Neural crest cell (in vitro differentiated cells): ENCODE data around the gene INSYN2A. TPM values are rescaled to one million over a fixed set of nuclear protein-coding genes. Genes with fewer than 3 reads are reported as not detected.

ENCODE experiments used
- DNase-seq: peaks from one replicate; pipeline ENCODE4 v3.0.0; 2021; ENCODE audit warnings: low read depth, mixed read lengths, low spot score
- H3K27ac Mint-ChIP-seq: one replicate; pipeline ENCODE4 v1.8.0; 2021; ENCODE audit warnings: mild to moderate bottlenecking, mixed read lengths; ENCODE audit not compliant: unreplicated experiment
- H3K27me3 Mint-ChIP-seq: 2 replicates; pipeline ENCODE4 v1.8.0; 2021; ENCODE audit warnings: low read depth, mild to moderate bottlenecking, mixed read lengths
- H3K36me3 Mint-ChIP-seq: 2 replicates; pipeline ENCODE4 v1.8.0; 2021; ENCODE audit warnings: low read depth, mild to moderate bottlenecking, mixed read lengths
- H3K4me1 Mint-ChIP-seq: 2 replicates; pipeline ENCODE4 v1.8.0; 2021; ENCODE audit warnings: mixed read lengths
- H3K4me3 Mint-ChIP-seq: one replicate; pipeline ENCODE4 v1.8.0; 2021; ENCODE audit warnings: mild to moderate bottlenecking, mixed read lengths
- H3K9me3 Mint-ChIP-seq: 2 replicates; pipeline ENCODE4 v1.8.0; 2021; ENCODE audit warnings: mixed read lengths
- total RNA-seq: library from RNA; stranded (reverse); gene quantifications from 2 replicates; pipeline ENCODE4 v1.2.1, GENCODE V29; 2021
- TF ChIP-seq, protein P1 (sequence below): fragments of 200-600 bp; sonication (generic); conservative IDR thresholded peaks from 2 replicates; pipeline ENCODE4 v1.5.0; 2021; ENCODE audit warnings: antibody characterized with exemption, mild to moderate bottlenecking

The INSYN2A gene
- total RNA-seq, 1 donor from 2014 or later = 0.12 TPM

DNA sequence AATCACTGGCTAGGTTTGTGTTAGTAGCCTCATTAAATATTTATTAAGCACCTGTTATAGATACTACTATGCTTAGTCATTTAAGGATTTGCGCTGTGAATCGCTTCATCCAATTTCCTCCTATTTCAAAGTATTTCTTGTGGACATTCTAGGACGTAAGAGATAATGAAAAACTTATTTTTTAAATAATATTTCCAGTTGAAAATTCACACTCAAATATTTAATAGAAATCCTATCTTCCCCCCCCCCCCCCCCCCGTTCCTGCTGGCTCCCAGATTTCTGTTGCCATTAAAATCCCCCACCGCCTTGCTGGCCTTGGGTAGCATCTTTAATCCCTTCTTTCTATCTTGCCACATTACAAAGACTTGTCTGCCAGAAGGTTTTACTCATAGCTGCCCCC is 6.0 kb downstream of the INSYN2A start:
- TF ChIP-seq, protein P1, sequence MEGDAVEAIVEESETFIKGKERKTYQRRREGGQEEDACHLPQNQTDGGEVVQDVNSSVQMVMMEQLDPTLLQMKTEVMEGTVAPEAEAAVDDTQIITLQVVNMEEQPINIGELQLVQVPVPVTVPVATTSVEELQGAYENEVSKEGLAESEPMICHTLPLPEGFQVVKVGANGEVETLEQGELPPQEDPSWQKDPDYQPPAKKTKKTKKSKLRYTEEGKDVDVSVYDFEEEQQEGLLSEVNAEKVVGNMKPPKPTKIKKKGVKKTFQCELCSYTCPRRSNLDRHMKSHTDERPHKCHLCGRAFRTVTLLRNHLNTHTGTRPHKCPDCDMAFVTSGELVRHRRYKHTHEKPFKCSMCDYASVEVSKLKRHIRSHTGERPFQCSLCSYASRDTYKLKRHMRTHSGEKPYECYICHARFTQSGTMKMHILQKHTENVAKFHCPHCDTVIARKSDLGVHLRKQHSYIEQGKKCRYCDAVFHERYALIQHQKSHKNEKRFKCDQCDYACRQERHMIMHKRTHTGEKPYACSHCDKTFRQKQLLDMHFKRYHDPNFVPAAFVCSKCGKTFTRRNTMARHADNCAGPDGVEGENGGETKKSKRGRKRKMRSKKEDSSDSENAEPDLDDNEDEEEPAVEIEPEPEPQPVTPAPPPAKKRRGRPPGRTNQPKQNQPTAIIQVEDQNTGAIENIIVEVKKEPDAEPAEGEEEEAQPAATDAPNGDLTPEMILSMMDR = no peak
- Mint-ChIP-seq H3K27ac (no peak overlapping the region), H3K36me3 (peaks cover 3% of the 10 kb centered on the region), H3K4me3 (no peak overlapping the region), H3K4me1 (no peaks in the 10 kb centered on the region), H3K9me3 (peaks cover 3% of the 10 kb centered on the region), H3K27me3 (peaks cover 41% of the 10 kb centered on the region)
- no peak for DNase-seq

DNA sequence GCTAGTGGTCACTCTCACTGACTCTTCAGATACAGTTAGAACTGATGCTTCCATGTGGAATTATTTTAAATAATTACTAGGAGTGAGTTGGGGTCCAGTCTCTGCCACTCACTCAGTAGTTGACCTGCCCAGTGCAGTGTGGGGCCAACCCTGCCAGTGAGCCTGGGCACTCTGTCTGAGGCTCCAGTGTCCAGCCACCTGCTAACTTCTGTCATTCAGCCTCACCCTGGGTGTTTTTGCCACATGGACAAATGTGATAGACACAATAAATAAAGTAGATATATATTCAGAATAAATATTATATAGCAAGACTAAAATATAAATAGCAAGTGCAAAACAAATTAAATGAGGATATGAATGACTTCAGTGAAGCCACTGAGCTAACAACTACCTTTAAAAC is 7.2 kb downstream of the INSYN2A start:
- Mint-ChIP-seq H3K36me3 (peaks cover 9% of the 10 kb centered on the region), H3K4me3 (no peak overlapping the region), H3K27ac (no peak overlapping the region), H3K9me3 (peaks cover 3% of the 10 kb centered on the region), H3K27me3 (peaks cover 29% of the 10 kb centered on the region), H3K4me1 (no peaks in the 10 kb centered on the region)
- DNase-seq = no peak
- TF ChIP-seq, protein P1 = no peak

DNA sequence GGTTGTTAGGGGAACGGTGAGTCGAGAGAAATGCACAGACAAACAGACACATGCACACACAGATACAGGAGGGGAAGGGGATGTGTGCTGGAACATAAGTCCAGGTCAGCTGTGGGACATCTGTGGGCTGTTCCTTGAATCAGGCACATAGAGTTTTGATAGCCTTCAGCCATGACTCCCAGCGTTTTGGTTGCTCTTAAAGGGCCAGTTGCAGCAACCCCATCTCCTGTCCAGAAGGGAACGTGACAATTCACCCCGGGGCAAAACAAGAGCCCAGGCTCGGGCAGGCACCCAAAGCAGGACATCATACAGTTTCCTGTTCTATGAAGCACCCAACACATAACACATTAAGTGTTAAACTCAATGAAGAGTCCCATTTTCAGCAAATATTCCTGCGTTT is 9.6 kb downstream of the INSYN2A start:
- TF ChIP-seq, protein P1 = no peak
- no peaks in the 10 kb centered on the region for H3K4me1 Mint-ChIP-seq
- peaks cover 5% of the 10 kb centered on the region for H3K27me3 Mint-ChIP-seq
- H3K4me3 Mint-ChIP-seq = no peak overlapping the region
- H3K9me3 Mint-ChIP-seq = peaks cover 3% of the 10 kb centered on the region
- no peak overlapping the region for H3K27ac Mint-ChIP-seq
- H3K36me3 Mint-ChIP-seq = peaks cover 13% of the 10 kb centered on the region
- DNase-seq = no peak

DNA sequence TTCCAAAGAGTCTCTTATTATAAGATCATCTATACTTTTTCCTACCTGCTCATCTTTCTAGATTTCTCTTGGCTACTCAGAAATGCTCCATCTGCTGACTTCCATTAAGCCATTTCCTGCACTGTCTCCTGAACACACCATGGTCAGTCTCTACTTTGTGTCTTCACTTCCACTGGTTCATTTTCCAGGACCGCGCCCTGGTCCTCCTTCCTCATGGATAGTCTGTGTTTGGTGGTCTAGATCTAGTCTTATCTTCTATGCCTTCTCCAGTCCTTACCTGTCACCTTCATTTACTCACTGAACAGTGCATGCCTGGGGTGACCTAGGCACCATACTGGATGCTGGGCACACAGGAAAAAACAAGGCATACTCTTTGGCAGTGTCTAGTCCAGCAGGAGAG is 11.8 kb downstream of the INSYN2A start:
- TF ChIP-seq, protein P1 = no peak
- no peak for DNase-seq
- H3K27me3 Mint-ChIP-seq = no peaks in the 10 kb centered on the region
- peaks cover 3% of the 10 kb centered on the region for H3K9me3 Mint-ChIP-seq
- H3K4me3 Mint-ChIP-seq = no peak overlapping the region
- H3K36me3 Mint-ChIP-seq = peaks cover 13% of the 10 kb centered on the region
- H3K4me1 Mint-ChIP-seq = no peaks in the 10 kb centered on the region
- H3K27ac Mint-ChIP-seq = no peak overlapping the region

DNA sequence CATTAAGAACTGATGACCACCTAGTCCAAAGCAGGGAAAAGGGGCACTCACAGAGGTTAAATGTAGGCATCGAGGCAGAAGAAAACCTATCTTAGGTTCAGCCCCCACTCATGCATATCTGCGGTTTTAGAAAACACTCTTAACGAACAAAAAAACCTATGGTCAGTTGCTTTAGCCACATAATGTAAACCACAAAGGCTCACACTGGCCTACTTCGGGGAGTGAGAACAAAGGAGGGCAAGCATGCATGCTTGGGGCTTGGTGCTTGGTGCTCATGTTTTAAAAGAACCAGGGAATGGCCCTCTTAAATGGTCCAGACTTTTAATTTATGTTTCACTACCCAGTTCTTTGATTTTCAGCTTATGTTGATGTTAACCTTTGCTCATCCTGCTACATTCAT is 14.2 kb downstream of the INSYN2A start:
- Mint-ChIP-seq H3K36me3 (peaks cover 13% of the 10 kb centered on the region), H3K27me3 (no peaks in the 10 kb centered on the region), H3K4me1 (no peaks in the 10 kb centered on the region), H3K9me3 (peaks cover 3% of the 10 kb centered on the region), H3K27ac (no peak overlapping the region), H3K4me3 (no peak overlapping the region)
- TF ChIP-seq, protein P1 = no peak
- no peak for DNase-seq
